H54 (cell line): ENCODE measurements around the gene TH.

Experiments used
- DNase-seq: peaks from one replicate; pipeline ENCODE4 v3.0.0; 2011; ENCODE audit warnings: low spot score, mixed read lengths; ENCODE audit not compliant: insufficient read length
- FAIRE-seq: peaks from 3 replicates; lab custom pipeline; 2011; peaks lifted over from hg19 to GRCh38; lab: Jason Lieb, UNC
- POLR2A ChIP-seq: IDR thresholded peaks from 2 replicates; pipeline ENCODE4 v1.6.1; 2011; ENCODE audit warnings: low read depth, mild to moderate bottlenecking, low read length

The TH gene

DNA sequence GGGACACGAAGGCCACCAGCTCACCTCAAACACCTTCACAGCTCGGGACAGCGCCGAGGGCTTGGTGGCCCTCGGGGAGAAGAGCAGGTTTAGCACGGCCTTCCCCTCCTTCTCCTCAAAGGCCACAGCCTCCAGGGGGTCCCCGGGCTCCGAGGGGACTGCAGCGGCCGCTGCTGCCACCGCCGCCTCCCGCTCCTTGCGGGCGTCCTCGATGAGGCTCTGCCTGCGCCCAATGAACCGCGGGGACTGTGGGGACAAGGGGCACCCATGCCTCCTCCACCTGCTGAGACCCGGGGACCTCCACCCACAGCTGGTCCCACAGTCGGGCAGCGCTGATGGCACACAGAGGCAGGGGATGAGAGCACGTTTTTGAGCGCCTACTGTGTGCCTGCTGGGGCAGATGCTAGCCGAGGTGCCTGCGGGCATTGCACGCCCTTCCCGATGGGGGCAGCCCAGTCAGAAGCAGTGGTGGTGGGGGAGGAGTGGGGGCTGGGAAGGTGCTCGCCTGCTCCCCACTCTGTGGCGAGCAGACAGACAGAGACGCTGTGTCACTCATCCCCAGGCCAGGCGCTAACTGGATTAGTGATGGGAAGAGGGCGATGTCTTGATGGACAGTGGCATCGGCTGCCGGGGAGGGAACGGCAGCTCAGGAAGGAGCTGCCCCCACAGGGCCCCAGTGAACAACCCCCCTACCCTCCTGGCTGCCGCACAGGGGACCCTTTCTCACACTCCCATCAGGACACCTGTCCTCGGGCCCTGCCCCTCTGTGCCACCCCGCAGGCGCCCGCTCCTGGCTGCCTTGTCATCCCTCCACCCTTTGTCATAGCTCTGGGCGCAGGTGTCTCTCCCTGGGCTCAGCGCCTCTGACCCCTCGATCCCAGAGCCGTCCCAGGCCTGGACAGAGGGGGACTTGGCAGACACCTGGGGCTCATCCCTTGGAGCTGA lies 1.7 kb downstream of the TH start:
- no peak for FAIRE-seq

DNA sequence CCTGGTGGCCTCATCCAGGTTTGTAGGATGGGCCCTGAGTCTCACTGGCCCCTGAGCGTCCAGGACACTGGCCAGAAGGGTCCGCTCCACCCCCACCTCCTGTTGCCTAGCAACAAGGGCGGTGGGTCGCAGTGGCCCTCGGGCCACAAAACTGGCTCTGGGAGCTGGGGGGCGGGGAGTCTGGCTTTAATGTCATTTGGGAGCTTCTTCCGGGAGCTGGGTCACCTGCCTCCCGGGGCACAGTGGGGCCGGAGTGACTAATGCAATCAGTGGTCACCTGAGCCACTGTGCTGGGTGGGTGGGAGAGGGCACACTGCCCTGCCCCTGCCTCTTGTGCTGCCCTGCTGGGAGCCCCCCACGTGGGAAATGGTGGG lies 2.6 kb downstream of the TH start:
- TF ChIP-seq POLR2A: no peak
- no peak for DNase-seq
- FAIRE-seq: no peak

More for the DNA sequence above, 1.7 kb downstream of the TH start:
- DNase-seq: no peak
- TF ChIP-seq POLR2A: no peak

DNA sequence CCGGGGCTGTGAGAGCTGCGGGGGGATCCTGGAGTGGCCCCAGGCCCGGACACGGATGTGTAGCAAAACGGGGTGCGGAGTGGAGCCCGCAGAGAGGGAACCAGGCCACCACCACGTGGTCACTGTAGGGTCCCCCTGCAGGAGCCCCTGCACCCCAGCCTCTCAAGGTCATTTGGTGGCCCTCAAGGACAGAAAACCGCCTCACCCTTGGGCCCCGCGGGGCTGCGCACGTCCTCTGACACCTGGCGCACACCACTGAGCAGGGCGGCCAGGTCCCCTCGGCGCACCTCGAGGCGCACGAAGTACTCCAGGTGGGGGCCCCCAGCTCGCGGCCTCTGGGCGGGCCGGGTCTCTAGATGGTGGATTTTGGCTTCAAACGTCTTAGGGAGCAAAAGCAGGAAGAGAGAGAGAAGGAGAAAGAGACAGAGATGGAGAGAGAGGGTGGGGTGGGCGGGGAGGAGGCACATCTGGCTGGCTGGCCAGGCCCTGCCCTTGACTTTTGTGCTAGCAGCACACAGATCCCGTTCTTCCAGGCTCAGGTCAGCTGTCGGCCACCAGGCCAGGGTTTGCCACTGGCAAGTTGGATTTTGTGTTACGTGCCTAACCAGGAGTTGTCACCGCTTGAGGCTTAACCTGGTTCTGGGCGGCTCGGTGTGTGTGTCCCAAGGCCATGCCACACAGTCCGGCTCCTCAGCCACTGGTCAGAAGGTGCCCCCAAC lies 3.2 kb downstream of the TH start:
- DNase-seq: no peak
- TF ChIP-seq POLR2A: no peak
- no peak for FAIRE-seq

DNA sequence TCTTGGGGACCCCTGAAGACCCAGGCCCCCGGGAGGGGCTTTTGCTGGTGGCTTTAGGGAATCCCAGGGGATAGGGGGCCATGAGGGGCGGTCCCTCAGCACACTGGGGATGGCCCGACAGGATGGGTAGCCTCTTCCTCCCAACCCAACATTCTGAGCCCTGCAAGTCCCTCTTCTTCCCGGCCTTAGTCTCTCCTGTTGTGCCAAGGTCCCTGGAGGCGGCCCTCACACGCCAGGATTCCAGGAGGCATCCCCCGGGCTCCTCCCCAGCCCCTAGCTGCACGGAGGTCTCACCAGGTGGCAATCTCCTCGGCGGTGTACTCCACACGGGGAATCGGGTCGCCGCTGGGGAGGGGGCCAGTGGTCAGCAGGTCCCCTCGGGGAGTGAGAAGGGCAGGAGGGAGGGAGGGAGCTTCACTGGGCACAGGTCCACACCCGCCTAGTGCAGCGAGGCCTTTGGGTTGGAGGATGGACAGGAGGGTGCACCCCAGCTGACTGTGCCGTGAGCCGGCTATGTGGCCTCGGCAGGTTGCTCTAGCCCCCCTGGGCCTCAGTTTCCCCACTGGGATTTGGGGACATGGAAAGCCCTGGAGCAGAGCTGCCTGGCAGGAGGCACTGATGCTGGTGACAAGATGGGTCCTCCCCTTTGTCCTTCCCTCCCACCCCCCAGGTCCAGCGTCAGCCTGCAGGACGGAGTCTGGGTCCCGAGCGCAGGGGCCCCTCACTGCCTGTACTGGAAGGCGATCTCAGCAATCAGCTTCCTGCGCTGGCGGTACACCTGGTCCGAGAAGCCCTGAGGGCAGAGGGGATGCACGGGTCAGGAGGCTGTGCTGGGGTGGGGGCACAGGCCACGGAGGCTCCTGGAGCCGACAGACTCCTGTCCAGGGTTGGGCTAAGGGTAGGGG lies 4.2 kb downstream of the TH start:
- TF ChIP-seq POLR2A: no peak
- FAIRE-seq: no peak
- no peak for DNase-seq

DNA sequence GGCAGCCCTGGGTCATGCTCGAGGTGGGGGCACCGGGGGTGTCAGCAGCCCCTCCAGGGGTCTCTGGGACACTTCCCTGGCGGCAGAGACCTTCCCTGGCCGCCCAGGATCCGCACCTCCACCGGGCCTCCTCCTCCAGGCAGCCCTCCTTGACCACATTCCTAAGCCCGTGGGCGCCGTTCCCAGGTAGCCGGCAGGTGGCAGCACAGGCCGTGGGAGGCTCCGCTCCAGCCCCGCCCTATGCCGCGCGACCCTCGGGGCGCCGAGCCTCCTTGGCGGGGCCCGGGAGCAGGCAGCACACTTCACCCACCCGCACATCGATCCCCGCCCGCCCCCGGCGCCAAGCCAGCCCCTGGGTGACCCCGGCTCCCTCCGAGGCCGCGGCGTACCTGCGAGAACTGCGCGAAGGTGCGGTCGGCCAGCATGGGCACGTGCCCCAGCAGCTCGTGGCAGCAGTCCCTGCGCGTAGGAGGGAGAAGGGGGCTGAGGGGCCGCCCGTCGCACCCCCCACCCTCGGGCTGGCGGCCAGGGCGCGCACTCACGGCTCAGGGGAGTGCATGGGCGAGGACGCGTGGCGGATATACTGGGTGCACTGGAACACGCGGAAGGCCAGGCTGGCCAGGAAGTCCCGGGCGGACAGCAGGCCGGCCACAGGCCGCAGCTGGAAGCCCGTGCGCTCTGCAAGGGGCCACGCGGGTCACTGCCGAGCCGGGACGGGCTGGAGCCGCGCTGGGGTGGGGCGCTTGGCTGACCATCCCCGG lies 5.3 kb downstream of the TH start:
- DNase-seq: no peak
- no peak for TF ChIP-seq POLR2A
- no peak for FAIRE-seq

DNA sequence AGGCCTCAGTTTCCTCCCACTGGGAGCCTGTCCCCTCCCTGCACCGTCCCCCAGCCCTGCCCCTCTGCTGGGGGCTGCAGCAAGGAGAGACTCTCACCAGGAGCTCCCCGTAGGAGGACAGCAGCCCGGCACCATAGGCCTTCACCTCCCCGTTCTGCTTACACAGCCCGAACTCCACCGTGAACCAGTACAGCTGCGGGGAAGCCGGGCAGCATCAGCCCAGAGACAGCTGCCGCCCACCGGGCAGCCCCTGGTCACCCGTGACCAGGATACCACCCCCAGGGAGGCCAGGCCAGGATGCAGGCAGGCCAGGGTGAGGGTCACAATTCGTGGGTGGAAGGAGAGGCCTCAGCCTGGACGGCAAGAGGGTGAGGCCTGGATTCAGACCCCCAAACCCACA lies 6.0 kb downstream of the TH start:
- FAIRE-seq (no peak), DNase-seq (no peak)
- no peak for TF ChIP-seq POLR2A

DNA sequence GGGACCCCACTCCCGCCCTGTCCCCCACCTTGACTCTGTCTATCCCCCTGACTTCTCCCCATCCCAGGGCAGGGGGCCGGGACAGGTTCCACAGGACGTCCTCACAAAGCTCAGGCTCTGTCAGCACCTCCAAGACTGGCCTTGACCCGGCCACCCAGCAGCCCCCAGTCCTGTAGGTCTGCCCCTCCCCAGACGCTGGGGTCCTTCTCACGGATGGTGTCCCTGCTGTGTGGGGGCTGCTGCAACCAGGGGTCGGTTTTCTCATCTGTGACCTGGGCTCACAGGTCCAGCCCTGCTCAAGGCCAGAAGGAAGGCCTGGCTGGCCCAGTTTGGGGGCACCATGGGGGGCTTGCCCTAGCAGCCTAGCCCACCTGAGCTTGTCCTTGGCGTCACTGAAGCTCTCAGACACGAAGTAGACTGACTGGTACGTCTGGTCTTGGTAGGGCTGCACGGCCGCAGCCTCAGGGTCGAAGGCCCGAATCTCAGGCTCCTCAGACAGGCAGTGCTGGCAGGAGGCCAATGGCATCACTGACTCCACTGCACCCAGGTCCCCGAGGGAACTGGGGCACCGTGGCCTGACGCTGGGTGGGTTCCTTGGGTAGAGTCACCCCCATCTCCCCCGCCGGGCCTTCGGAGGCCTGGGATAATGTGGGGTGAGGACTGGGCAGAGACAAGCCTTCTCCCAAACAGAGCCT lies 6.6 kb downstream of the TH start:
- no peak for FAIRE-seq
- no peak for TF ChIP-seq POLR2A
- DNase-seq: no peak

DNA sequence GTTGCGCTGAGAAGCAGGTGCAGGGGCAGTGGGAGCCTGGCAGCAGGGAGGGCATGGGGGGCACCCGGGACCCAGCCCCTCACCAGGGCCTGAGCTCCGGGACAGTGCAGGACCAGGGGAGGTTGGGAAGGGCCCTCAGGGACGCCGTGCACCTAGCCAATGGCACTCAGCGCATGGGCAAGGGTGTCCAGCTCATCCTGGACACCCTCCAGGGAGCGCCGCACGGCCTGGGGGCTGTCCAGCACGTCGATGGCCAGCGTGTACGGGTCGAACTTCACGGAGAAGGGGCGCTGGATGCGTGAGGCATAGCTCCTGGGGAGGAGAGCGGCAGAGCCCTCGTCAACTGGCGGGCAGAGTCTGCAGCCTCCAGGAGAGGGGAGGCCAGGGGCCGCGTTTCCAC lies 7.5 kb downstream of the TH start:
- no peak for FAIRE-seq
- no peak for TF ChIP-seq POLR2A
- no peak for DNase-seq

DNA sequence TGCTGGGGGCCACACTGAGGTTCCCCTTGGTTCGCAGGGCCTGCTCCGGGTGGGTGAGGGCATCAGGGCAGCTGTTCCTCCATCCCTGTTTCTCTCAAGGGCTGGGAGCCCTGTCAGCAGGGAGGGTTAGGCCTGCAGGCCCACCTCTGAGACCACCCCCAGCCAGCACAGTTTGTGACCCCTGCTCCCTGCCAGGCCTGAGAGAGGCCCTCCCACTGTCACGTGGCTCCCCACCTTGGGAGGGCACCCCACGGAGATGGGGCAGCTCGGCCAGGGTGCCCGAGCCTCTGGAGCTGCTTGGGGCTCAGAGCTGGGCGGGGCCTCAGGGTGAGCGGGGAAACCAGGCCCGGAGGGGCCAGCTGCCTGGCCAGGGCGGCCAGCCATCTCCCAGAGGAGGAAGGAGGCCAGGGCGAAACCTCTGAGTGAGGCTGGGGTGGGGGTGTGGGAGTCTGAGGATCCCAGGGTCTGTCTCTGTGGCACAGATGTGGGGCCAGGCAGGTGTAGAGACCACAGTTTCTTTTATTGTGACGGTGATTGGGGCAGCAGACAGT lies 8.1 kb downstream of the TH start:
- no peak for FAIRE-seq
- no peak for TF ChIP-seq POLR2A

DNA sequence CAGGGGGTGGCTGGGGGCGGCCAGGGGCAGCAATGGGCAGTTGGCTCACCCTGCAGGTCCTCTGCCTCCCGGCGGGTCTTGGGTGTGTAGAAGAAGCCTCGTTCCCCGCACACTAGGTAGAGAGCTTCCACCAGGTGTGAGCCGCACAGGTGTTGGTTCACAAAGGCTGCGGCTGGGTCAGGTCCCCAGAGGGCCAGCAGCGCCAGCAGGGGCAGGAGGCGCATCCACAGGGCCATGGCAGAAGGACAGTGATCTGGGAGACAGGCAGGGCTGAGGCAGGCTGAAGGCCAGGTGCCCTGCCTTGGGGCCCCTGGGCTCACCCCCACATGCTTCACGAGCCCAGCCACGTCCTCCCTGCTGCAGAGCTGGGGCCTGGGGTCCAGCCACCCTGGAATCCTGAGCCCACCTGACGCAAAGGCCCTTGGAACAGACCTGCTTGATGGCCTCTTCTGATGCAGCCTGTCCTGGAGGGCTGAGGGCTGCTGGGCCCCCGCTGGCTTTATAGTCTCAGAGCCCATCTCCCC lies 10.8 kb downstream of the TH start, which contains the start of gene INS:
TSS of gene INS (minus strand) at position 474 of the 524 bp plus-strand sequence. CDS start at position 236, 238 bp downstream.
- no peak for DNase-seq
- no peak for TF ChIP-seq POLR2A
- no peak for FAIRE-seq

More for the DNA sequence above, 8.1 kb downstream of the TH start:
- DNase-seq: peak; percentile 67

DNA sequence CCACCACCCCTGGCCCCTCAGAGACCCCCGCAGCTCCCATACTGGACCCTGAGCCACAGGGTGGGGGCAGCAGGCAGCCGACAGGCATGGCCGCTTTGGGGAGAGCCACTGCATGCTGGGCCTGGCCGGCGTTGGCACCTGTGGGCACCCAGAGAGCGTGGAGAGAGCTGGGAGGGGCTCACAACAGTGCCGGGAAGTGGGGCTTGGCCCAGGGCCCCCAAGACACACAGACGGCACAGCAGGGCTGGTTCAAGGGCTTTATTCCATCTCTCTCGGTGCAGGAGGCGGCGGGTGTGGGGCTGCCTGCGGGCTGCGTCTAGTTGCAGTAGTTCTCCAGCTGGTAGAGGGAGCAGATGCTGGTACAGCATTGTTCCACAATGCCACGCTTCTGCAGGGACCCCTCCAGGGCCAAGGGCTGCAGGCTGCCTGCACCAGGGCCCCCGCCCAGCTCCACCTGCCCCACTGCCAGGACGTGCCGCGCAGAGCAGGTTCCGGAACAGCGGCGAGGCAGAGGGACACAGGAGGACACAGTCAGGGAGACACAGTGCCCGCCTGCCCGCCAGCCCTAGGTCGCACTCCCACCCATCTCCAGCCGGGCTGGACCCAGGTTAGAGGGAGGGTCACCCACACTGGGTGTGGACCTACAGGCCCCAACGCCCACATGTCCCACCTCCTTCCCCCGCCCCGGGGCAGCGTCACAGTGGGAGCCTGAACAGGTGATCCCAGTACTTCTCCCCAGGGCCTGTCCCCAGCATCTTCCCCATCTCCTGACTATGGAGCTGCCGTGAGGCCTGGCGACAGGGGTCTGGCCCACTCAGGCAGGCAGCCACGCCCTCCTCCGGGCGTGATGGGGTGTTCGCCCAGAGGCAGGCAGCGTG lies 11.8 kb downstream of the TH start:
- no peak for TF ChIP-seq POLR2A
- DNase-seq (no peak), FAIRE-seq (no peak)
